Esophagus muscularis mucosa (tissue), 4 donors: ENCODE data around the gene ITM2A. TPM values are rescaled to one million over a fixed set of nuclear protein-coding genes. Genes with fewer than 3 reads are reported as not detected.

ENCODE experiments used
- DNase-seq: peaks from one replicate; pipeline ENCODE4 v3.0.0-alpha.2; 2017; ENCODE audit errors: extremely low spot score
- H3K27ac ChIP-seq, 4 donors: fragments of 200-600 bp; sonication (generic); replicated peaks in 1 of 4; 1 replicate in 3 of 4; 2 replicates in 1 of 4; pipeline ENCODE4 v1.5.1; 2016 to 2019; ENCODE audit warnings: mild to moderate bottlenecking in 1 of 4
- H3K27me3 ChIP-seq, 4 donors: fragments of 200-600 bp; sonication (generic); one replicate each; pipeline versions ENCODE4 v1.5.1 to v1.6.0; 2016 to 2019
- H3K36me3 ChIP-seq, 4 donors: fragments of 200-600 bp; sonication (generic); one replicate each; pipeline ENCODE4 v1.5.1; 2016 to 2019
- H3K4me1 ChIP-seq, 4 donors: fragments of 200-600 bp; sonication (generic); one replicate each; pipeline ENCODE4 v1.5.1; 2016 to 2019
- H3K4me3 ChIP-seq, 4 donors: fragments of 200-600 bp; sonication (generic); 1 replicate in 2 of 4; 2 replicates in 2 of 4; pipeline ENCODE4 v1.5.1; 2016 to 2019; ENCODE audit warnings: mild to moderate bottlenecking in 4 of 4, moderate library complexity in 1 of 4
- H3K9me3 ChIP-seq, 4 donors: fragments of 200-600 bp; sonication (generic); 1 replicate in 3 of 4; 2 replicates in 1 of 4; pipeline ENCODE4 v1.5.1; 2016 to 2019
- CTCF ChIP-seq, 3 experiments: fragments of 200-600 bp in 2 of 3; fragments of 450-650 bp in 1 of 3; sonication (generic) in 2 of 3; IDR thresholded peaks; one replicate each; pipeline ENCODE4 v1.5.1; 2017 to 2019; ENCODE audit warnings: antibody characterized with exemption in 3 of 3, mild to moderate bottlenecking in 2 of 3, moderate library complexity in 1 of 3
- EP300 ChIP-seq: sonication (generic); formaldehyde crosslinking; IDR thresholded peaks from one replicate; pipeline ENCODE4 v1.6.1; 2017; ENCODE audit warnings: antibody characterized with exemption
- POLR2A ChIP-seq: fragments of 450-650 bp; IDR thresholded peaks from one replicate; pipeline ENCODE4 v1.6.1; 2017; ENCODE audit warnings: antibody characterized with exemption, moderate library complexity, mild to moderate bottlenecking, low read depth
- POLR2AphosphoS5 ChIP-seq, 2 donors: sonication (generic); formaldehyde crosslinking; IDR thresholded peaks; one replicate each; pipeline ENCODE4 v1.6.1; 2017; ENCODE audit warnings: antibody characterized with exemption in 2 of 2
- WGBS: methylation state at CpG from one replicate; pipeline ENCODE4 v1.1.5; 2018; 5-methylcytosine and 5-hydroxymethylcytosine counted together
- intact Hi-C: fragments of 100-400 bp; cut with DNase I; formaldehyde crosslinking; loops from one replicate; pipeline ENCODE4 v1.15.1; 2023
- total RNA-seq, 4 donors: library from RNA; depleted of rRNA; stranded (reverse); fragments of >200 nt; gene quantifications; one replicate each; pipeline versions ENCODE4 v1.1.0 to v1.2.1, GENCODE V29; 2016

Gene ITM2A
- total RNA-seq, 4 donors from 2014 or later, result 19.1 to 62.8 (median 37.8) TPM

GRCh38 chrX:79371101-79371500 lies 4.0 kb upstream of the ITM2A start:
- 23% methylated on average over 2 of the region's 2 CpGs for WGBS
- Histone ChIP-seq H3K27me3 (no peaks in the 10 kb centered on the region), H3K27ac (no peak overlapping the region), H3K4me1 (peaks cover 0 to 5% (median 0%) of the 10 kb centered on the region in 4 donors), H3K4me3 (no peak overlapping the region), H3K9me3 (no peaks in the 10 kb centered on the region), H3K36me3 (no peaks in the 10 kb centered on the region)
- no peak for TF ChIP-seq EP300
- no peak for TF ChIP-seq CTCF (IDR thresholded peaks at IDR 0.05)
- no peak for TF ChIP-seq POLR2AphosphoS5 (IDR thresholded peaks at IDR 0.05)
- no peak for TF ChIP-seq POLR2A
- intact Hi-C loops, result no loop called here
- DNase-seq, result no peak

GRCh38 chrX:79369871-79370270 lies 2.7 kb upstream of the ITM2A start:
- Histone ChIP-seq H3K27me3 (no peaks in the 10 kb centered on the region), H3K4me1 (peaks cover 0 to 10% (median 0%) of the 10 kb centered on the region in 4 donors), H3K9me3 (no peaks in the 10 kb centered on the region), H3K4me3 (no peak overlapping the region), H3K27ac (no peak overlapping the region), H3K36me3 (no peaks in the 10 kb centered on the region)
- TF ChIP-seq POLR2AphosphoS5 (IDR thresholded peaks at IDR 0.05), result no peak
- no peak for TF ChIP-seq POLR2A
- TF ChIP-seq CTCF (IDR thresholded peaks at IDR 0.05), result no peak
- TF ChIP-seq EP300, result no peak
- WGBS, result 76% methylated on average over 1 of the region's 1 CpG
- DNase-seq, result no peak
- intact Hi-C loops, result no loop called here

DNA sequence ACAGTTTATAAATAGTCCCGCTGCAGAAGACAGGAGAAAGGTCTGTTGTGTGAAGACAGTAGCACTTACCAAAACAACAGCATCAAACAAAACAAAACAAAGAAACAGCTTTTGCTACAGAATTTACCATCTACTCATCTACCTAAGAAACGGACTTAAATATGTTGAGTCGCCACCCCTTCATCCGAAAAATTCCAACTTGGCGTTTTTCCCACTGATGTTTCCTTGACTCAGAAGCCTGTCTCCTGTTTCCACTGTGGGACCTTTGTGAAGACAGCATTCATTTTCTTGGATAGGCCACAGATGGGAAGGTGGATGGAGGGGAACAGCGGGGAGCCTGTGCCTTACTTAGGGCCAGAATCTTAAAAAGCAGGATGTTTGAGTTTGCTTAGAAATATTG lies 1.3 kb upstream of the ITM2A start:
- no peak overlapping the region for H3K4me3 ChIP-seq
- peaks cover 0 to 10% (median 0%) of the 10 kb centered on the region in 4 donors for H3K4me1 ChIP-seq
- DNase-seq, result no peak
- no peaks in the 10 kb centered on the region for H3K9me3 ChIP-seq
- H3K27me3 ChIP-seq, result no peaks in the 10 kb centered on the region
- H3K27ac ChIP-seq, result no peak overlapping the region
- H3K36me3 ChIP-seq, result no peaks in the 10 kb centered on the region
- 72% methylated on average over 6 of the region's 6 CpGs for WGBS
- no peak for TF ChIP-seq POLR2A
- TF ChIP-seq EP300, result no peak
- no peak for TF ChIP-seq CTCF (IDR thresholded peaks at IDR 0.05)
- TF ChIP-seq POLR2AphosphoS5 (IDR thresholded peaks at IDR 0.05), result no peak
- intact Hi-C loops, result no loop called here

- WGBS, result 42% methylated on average over 3 of the region's 3 CpGs
- intact Hi-C loops, result no loop called here
- H3K9me3 ChIP-seq, result no peaks in the 10 kb centered on the region
- peak overlapping the region in 3 of 4 donors; percentile 54 to 68 (median 60) for H3K27ac ChIP-seq
- H3K4me3 ChIP-seq, result no peak overlapping the region
- H3K4me1 ChIP-seq, result peaks cover 0 to 10% (median 0%) of the 10 kb centered on the region in 4 donors
- H3K27me3 ChIP-seq, result no peaks in the 10 kb centered on the region
- no peak for TF ChIP-seq EP300
- no peak for TF ChIP-seq CTCF (IDR thresholded peaks at IDR 0.05)
- TF ChIP-seq POLR2A, result no peak
- no peak for TF ChIP-seq POLR2AphosphoS5 (IDR thresholded peaks at IDR 0.05)
- no peaks in the 10 kb centered on the region for H3K36me3 ChIP-seq
- no peak for DNase-seq
Observed at GRCh38 chrX:79367907-79368306, 773 bp upstream of the ITM2A start.

DNA sequence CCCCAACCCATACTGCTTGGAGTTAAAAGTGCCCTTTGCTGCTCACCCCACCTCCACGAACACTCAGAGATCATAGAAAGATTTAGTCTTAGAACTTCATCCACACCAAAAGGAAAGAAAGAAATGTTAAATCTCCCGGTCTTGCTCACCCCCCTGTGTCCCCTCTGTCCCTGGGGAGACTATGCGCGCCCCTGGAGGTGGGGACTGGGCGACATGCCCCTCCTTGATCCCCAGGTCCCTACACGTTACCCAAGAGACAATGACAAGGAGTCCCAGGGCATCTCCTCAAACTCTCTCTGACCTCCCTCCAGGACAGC lies 620 bp downstream of the ITM2A start:
- H3K9me3 ChIP-seq, result no peaks in the 10 kb centered on the region
- intact Hi-C loops, result no loop called here
- 34% methylated on average over 6 of the region's 6 CpGs for WGBS
- H3K4me3 ChIP-seq, result peak overlapping the region; percentile 51 to 55 (median 54)
- DNase-seq, result no peak
- no peaks in the 10 kb centered on the region for H3K27me3 ChIP-seq
- no peak for TF ChIP-seq POLR2A
- TF ChIP-seq EP300, result no peak
- TF ChIP-seq CTCF (IDR thresholded peaks at IDR 0.05), result no peak
- peak overlapping the region; percentile 54 to 68 (median 59) for H3K27ac ChIP-seq
- no peaks in the 10 kb centered on the region for H3K36me3 ChIP-seq
- H3K4me1 ChIP-seq, result peaks cover 0 to 10% (median 0%) of the 10 kb centered on the region in 4 donors
